Fibroblast of lung (primary cell): Measurements from ENCODE around the gene DNMT3A. TPM values are rescaled to one million over a fixed set of nuclear protein-coding genes. Genes with fewer than 3 reads are reported as not detected.

ENCODE experiments used
- DNase-seq, 2 donors: peaks; one replicate each; pipeline versions ENCODE4 v3.0.0 to v3.0.0-alpha.2; 2010; ENCODE audit warnings: low read depth in 2 of 2
- H2AFZ ChIP-seq: 2 replicates; pipeline ENCODE4 v1.5.1; 2012; ENCODE audit warnings: low read length, control low read depth, inconsistent platforms
- H3K27ac ChIP-seq: 2 replicates; pipeline ENCODE4 v1.5.1; 2011; ENCODE audit warnings: low read length, control low read depth; ENCODE audit not compliant: insufficient read depth
- H3K27me3 ChIP-seq: 2 replicates; pipeline ENCODE4 v1.5.1; 2011; ENCODE audit warnings: mild to moderate bottlenecking, low read length; ENCODE audit not compliant: control insufficient read depth, insufficient read depth
- H3K36me3 ChIP-seq: 2 replicates; pipeline ENCODE4 v1.5.1; 2011; ENCODE audit warnings: low read length; ENCODE audit not compliant: control insufficient read depth, insufficient read depth
- H3K4me1 ChIP-seq: 2 replicates; pipeline ENCODE4 v1.5.1; 2011; ENCODE audit warnings: low read length; ENCODE audit not compliant: control insufficient read depth, insufficient read depth; ENCODE audit errors: extremely low read depth
- H3K4me2 ChIP-seq: 2 replicates; pipeline ENCODE4 v1.5.1; 2011; ENCODE audit warnings: low read length, control low read depth; ENCODE audit not compliant: insufficient read depth; ENCODE audit errors: extremely low read depth
- H3K4me3 ChIP-seq, 4 experiments: fragments of 200-600 bp in 1 of 4; sonication (generic) in 1 of 4; replicated peaks in 1 of 4; 2 replicates each; pipeline ENCODE4 v1.5.1; 2011 to 2016; ENCODE audit warnings: low read length in 4 of 4, low read depth in 3 of 4, mild to moderate bottlenecking in 3 of 4, control low read depth in 2 of 4, inconsistent platforms in 1 of 4, mixed read lengths in 1 of 4; ENCODE audit not compliant: insufficient read depth in 1 of 4; ENCODE audit errors: control extremely low read depth in 1 of 4
- H3K79me2 ChIP-seq: 2 replicates; pipeline ENCODE4 v1.5.1; 2012; ENCODE audit warnings: mild to moderate bottlenecking, low read length, inconsistent platforms; ENCODE audit not compliant: control insufficient read depth, insufficient read depth
- H3K9ac ChIP-seq: 2 replicates; pipeline ENCODE4 v1.5.1; 2011; ENCODE audit warnings: mild to moderate bottlenecking, low read length, control low read depth; ENCODE audit not compliant: insufficient read depth
- H3K9me3 ChIP-seq: 2 replicates; pipeline ENCODE4 v1.5.1; 2012; ENCODE audit warnings: low read depth, low read length; ENCODE audit not compliant: control insufficient read depth, insufficient read depth
- H4K20me1 ChIP-seq: 2 replicates; pipeline ENCODE4 v1.5.1; 2011; ENCODE audit warnings: low read length; ENCODE audit not compliant: control insufficient read depth, insufficient read depth; ENCODE audit errors: extremely low read depth
- EZH2 ChIP-seq: IDR thresholded peaks from 2 replicates; pipeline ENCODE4 v1.5.1; 2012; ENCODE audit warnings: low read length, control low read depth, mild to moderate bottlenecking; ENCODE audit errors: missing control alignments
- polyA plus RNA-seq, 2 donors: library from polyadenylated mRNA; depleted of rRNA in 1 of 2; stranded (reverse) in 1 of 2; unstranded in 1 of 2; fragments of >200 nt; gene quantifications; 2 replicates each; pipeline ENCODE4 v1.2.1, GENCODE V29; 2011 to 2012; ENCODE audit warnings: missing spikeins in 1 of 2
- total RNA-seq: library from RNA; depleted of rRNA; stranded (reverse); fragments of >200 nt; gene quantifications from 2 replicates; pipeline ENCODE4 v1.2.1, GENCODE V29; 2014
- TF ChIP-seq, protein P1 (sequence below), 2 donors: IDR thresholded peaks in 1 of 2; conservative IDR thresholded peaks in 1 of 2; 1 replicate in 1 of 2; 2 replicates in 1 of 2; pipeline ENCODE4 v1.5.1; 2011 to 2012; ENCODE audit warnings: low read length in 2 of 2, control low read depth in 1 of 2, inconsistent platforms in 1 of 2, low read depth in 1 of 2, mild to moderate bottlenecking in 1 of 2

Gene DNMT3A
- total and polyA plus RNA-seq, 2 donors (not counting 1 experiment from before 2014, with no cell fraction given) = 3.6 to 19.7 TPM

DNA sequence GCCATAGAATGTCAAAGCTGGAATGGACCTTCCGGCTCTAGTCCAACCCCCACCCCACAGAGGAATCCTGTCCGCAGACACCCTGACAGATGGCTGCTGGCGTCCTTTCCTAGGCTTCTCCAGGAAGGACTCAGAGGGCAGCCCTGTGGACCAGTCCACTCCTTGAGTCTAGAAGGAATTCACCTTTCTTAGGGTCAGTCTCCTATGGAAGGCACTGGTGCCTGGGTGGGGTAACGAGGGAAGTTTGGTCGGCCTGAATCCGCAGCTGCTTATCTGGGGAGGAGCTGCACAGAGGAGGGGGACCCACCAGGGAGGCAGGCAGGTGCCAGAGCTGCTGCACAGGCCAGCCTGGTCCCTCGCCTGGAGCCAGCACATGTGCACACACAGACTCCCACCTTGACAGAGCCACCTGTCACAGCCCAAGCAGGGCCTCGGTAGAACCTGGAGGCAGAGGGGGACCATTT lies 2.5 kb downstream of the DNMT3A start:
- TF ChIP-seq EZH2 = no peak
- TF ChIP-seq, protein P1, sequence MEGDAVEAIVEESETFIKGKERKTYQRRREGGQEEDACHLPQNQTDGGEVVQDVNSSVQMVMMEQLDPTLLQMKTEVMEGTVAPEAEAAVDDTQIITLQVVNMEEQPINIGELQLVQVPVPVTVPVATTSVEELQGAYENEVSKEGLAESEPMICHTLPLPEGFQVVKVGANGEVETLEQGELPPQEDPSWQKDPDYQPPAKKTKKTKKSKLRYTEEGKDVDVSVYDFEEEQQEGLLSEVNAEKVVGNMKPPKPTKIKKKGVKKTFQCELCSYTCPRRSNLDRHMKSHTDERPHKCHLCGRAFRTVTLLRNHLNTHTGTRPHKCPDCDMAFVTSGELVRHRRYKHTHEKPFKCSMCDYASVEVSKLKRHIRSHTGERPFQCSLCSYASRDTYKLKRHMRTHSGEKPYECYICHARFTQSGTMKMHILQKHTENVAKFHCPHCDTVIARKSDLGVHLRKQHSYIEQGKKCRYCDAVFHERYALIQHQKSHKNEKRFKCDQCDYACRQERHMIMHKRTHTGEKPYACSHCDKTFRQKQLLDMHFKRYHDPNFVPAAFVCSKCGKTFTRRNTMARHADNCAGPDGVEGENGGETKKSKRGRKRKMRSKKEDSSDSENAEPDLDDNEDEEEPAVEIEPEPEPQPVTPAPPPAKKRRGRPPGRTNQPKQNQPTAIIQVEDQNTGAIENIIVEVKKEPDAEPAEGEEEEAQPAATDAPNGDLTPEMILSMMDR (conservative IDR thresholded peaks at IDR 0.05 in 1 of 2, IDR thresholded peaks at IDR 0.05 in 1 of 2; ENCODE audit: low read depth in 1 of 2, low read length in 2 of 2) = no peak
- DNase-seq = peak in 1 of 2 donors; percentile 13
- no peak overlapping the region for H3K27ac ChIP-seq

DNA sequence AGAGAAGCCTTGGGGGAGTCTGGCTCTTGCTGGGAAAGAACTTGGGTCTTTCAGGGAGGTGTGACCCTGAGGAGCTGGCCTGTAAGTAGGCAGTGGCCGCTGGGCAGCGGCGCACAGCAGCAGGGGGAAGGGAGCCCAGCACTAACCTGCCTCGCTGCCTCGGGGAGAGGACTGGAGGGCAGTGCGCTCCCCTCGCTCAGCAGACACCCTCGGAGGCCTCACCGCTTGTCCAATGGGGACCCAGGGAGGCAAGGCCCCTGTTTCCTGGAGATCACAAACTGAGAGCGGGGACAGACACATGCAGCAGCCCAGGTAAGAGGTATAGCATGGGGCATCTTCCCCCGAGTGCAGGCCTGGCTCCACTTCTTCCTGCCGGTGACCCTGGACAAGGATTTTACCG lies 3.3 kb downstream of the DNMT3A start:
- no peak overlapping the region for H3K4me2 ChIP-seq
- no peak overlapping the region for H3K4me3 ChIP-seq
- no peaks in the 10 kb centered on the region for H3K79me2 ChIP-seq
- H2AFZ ChIP-seq = no peak overlapping the region
- H3K4me1 ChIP-seq = peaks cover 2% of the 10 kb centered on the region
- no peak for DNase-seq
- no peak overlapping the region for H3K27ac ChIP-seq
- H3K9me3 ChIP-seq = no peaks in the 10 kb centered on the region
- H3K9ac ChIP-seq = no peak overlapping the region
- no peaks in the 10 kb centered on the region for H4K20me1 ChIP-seq
- H3K36me3 ChIP-seq = no peaks in the 10 kb centered on the region
- TF ChIP-seq EZH2 = no peak
- TF ChIP-seq, protein P1 (conservative IDR thresholded peaks at IDR 0.05 in 1 of 2, IDR thresholded peaks at IDR 0.05 in 1 of 2; ENCODE audit: low read depth in 1 of 2, low read length in 2 of 2) = no peak
- H3K27me3 ChIP-seq = no peaks in the 10 kb centered on the region

More for the DNA sequence above, 2.5 kb downstream of the DNMT3A start:
- H2AFZ ChIP-seq = no peak overlapping the region
- no peaks in the 10 kb centered on the region for H3K9me3 ChIP-seq
- H3K4me2 ChIP-seq = peak overlapping the region; percentile 15
- H3K79me2 ChIP-seq = no peaks in the 10 kb centered on the region
- H3K36me3 ChIP-seq = no peaks in the 10 kb centered on the region
- no peaks in the 10 kb centered on the region for H4K20me1 ChIP-seq
- no peak overlapping the region for H3K4me3 ChIP-seq
- H3K27me3 ChIP-seq = no peaks in the 10 kb centered on the region
- H3K9ac ChIP-seq = no peak overlapping the region
- H3K4me1 ChIP-seq = peaks cover 2% of the 10 kb centered on the region

DNA sequence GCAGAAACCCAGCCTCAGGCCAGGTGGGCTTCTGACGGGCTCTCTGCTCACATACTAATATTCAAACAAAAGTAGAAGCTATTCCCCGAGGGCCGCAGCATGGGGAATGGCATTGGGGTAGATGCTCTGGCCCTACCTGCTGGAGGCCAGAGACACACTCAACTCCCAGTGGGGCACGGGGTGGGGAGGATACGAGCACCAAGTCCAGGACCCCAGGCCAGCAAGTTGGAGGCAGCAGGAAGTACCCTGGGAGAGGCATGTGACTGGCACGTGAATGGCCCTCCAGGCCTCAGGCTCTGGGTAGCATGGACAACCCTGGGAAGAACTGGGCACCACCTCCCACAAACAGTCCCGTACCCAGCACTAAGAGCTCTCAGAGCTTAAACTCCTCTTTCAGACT lies 3.8 kb downstream of the DNMT3A start:
- Histone ChIP-seq H3K36me3 (no peaks in the 10 kb centered on the region), H3K79me2 (no peaks in the 10 kb centered on the region), H4K20me1 (no peaks in the 10 kb centered on the region), H2AFZ (no peak overlapping the region), H3K4me2 (no peak overlapping the region), H3K4me3 (no peak overlapping the region), H3K27me3 (no peaks in the 10 kb centered on the region), H3K9ac (no peak overlapping the region), H3K4me1 (peaks cover 2% of the 10 kb centered on the region), H3K9me3 (no peaks in the 10 kb centered on the region), H3K27ac (no peak overlapping the region)
- no peak for DNase-seq
- no peak for TF ChIP-seq EZH2
- TF ChIP-seq, protein P1 (conservative IDR thresholded peaks at IDR 0.05 in 1 of 2, IDR thresholded peaks at IDR 0.05 in 1 of 2; ENCODE audit: low read depth in 1 of 2, low read length in 2 of 2) = no peak
